IMR-90 (cell line): ENCODE measurements around the gene OTOGL. TPM values are rescaled to one million over a fixed set of nuclear protein-coding genes. Genes with fewer than 3 reads are reported as not detected.

Experiments
- ATAC-seq: fragments of 200-7000 bp; cut with Tn5 transposase; 2 replicates; pipeline ENCODE4 v1.9.1; 2020; ENCODE audit warnings: low read depth, mild to moderate bottlenecking, moderate library complexity
- BruUV-seq: library from RNA; stranded (reverse); fragments of 400-500 nt; replicated peaks from 2 replicates; lab custom pipeline; 2021; lab: Mats Ljungman, UMichigan
- CTCF ChIA-PET: fragments of 300-600 bp; formaldehyde crosslinking; extraction: SDS; loops from one replicate; lab custom pipeline; 2021; ENCODE audit warnings: antibody characterized with exemption; lab: Yijun Ruan, JAX
- POLR2A ChIA-PET: fragments of 300-600 bp; sonication (Branson Sonifier 250); formaldehyde crosslinking; loops from one replicate; lab custom pipeline; 2022; ENCODE audit warnings: antibody characterized with exemption; ENCODE audit not compliant: unreplicated experiment; lab: Charles Lee
- DNase-seq: peaks from one replicate; pipeline ENCODE4 v3.0.0; 2013
- H2AFZ ChIP-seq: replicated peaks from 2 replicates; pipeline ENCODE3; 2013; ENCODE audit warnings: low read length, mild to moderate bottlenecking; ENCODE audit not compliant: poor library complexity
- H2AK5ac ChIP-seq: 2 replicates; pipeline ENCODE4 v1.6.1; 2013; ENCODE audit warnings: low read depth, low read length, inconsistent platforms
- H2AK9ac ChIP-seq: replicated peaks from 2 replicates; pipeline ENCODE3; 2013; ENCODE audit warnings: mild to moderate bottlenecking, low read depth, low read length, moderate library complexity; ENCODE audit not compliant: poor library complexity
- H2BK120ac ChIP-seq: 2 replicates; pipeline ENCODE4 v1.6.1; 2013; ENCODE audit warnings: low read depth, low read length, inconsistent platforms
- H2BK15ac ChIP-seq: 3 replicates; pipeline ENCODE4 v1.6.1; 2013; ENCODE audit warnings: low read depth, low read length, inconsistent platforms
- H2BK20ac ChIP-seq: 2 replicates; pipeline ENCODE4 v1.6.1; 2013; ENCODE audit warnings: low read depth, mild to moderate bottlenecking, inconsistent platforms, low read length, moderate library complexity
- H2BK5ac ChIP-seq: 2 replicates; pipeline ENCODE4 v1.6.1; 2013; ENCODE audit warnings: mild to moderate bottlenecking, low read depth, low read length, inconsistent platforms; ENCODE audit not compliant: poor library complexity, severe bottlenecking
- H3K14ac ChIP-seq: replicated peaks from 2 replicates; pipeline ENCODE4 v1.6.1; 2013; ENCODE audit warnings: low read depth, low read length, inconsistent platforms
- H3K18ac ChIP-seq: 2 replicates; pipeline ENCODE4 v1.6.1; 2013; ENCODE audit warnings: low read depth, low read length, control low read depth
- H3K23ac ChIP-seq: 2 replicates; pipeline ENCODE4 v1.6.1; 2013; ENCODE audit warnings: low read depth, low read length, inconsistent platforms
- H3K27ac ChIP-seq: 2 replicates; pipeline ENCODE4 v1.5.1; 2013; ENCODE audit warnings: mild to moderate bottlenecking, control low read depth, low read length; ENCODE audit not compliant: insufficient read depth
- H3K27me3 ChIP-seq: 2 replicates; pipeline ENCODE4 v1.6.1; 2013; ENCODE audit warnings: low read length; ENCODE audit not compliant: control insufficient read depth, insufficient read depth
- H3K36me3 ChIP-seq: 2 replicates; pipeline ENCODE4 v1.6.1; 2013; ENCODE audit warnings: low read length, mixed read lengths; ENCODE audit not compliant: control insufficient read depth, insufficient read depth
- H3K4ac ChIP-seq: 2 replicates; pipeline ENCODE4 v1.6.1; 2013; ENCODE audit warnings: low read depth, low read length, inconsistent platforms
- H3K4me1 ChIP-seq: 2 replicates; pipeline ENCODE4 v1.6.1; 2013; ENCODE audit warnings: low read length, mixed read lengths; ENCODE audit not compliant: control insufficient read depth, insufficient read depth
- H3K4me2 ChIP-seq: 2 replicates; pipeline ENCODE4 v1.6.1; 2013; ENCODE audit warnings: low read depth, mild to moderate bottlenecking, control low read depth, low read length, moderate library complexity
- H3K4me3 ChIP-seq: 2 replicates; pipeline ENCODE4 v1.5.1; 2013; ENCODE audit warnings: low read depth, mild to moderate bottlenecking, control low read depth, low read length, moderate library complexity; ENCODE audit not compliant: insufficient read depth
- H3K56ac ChIP-seq: 2 replicates; pipeline ENCODE4 v1.6.1; 2013; ENCODE audit warnings: low read length, inconsistent platforms; ENCODE audit not compliant: insufficient read depth; ENCODE audit errors: extremely low read depth
- H3K79me1 ChIP-seq, 2 experiments: 2 replicates each; pipeline ENCODE4 v1.6.1; 2013; ENCODE audit warnings: low read length in 2 of 2, inconsistent platforms in 1 of 2, low read depth in 1 of 2
- H3K9ac ChIP-seq: 2 replicates; pipeline ENCODE4 v1.6.1; 2013; ENCODE audit warnings: low read depth, low read length, control low read depth
- H3K9me1 ChIP-seq: 2 replicates; pipeline ENCODE4 v1.6.1; 2013; ENCODE audit warnings: low read length, inconsistent platforms; ENCODE audit not compliant: insufficient read depth
- H3K9me3 ChIP-seq: 2 replicates; pipeline ENCODE4 v1.6.1; 2013; ENCODE audit warnings: low read length; ENCODE audit not compliant: control insufficient read depth, insufficient read depth
- H4K20me1 ChIP-seq: 2 replicates; pipeline ENCODE4 v1.6.1; 2013; ENCODE audit warnings: low read length, inconsistent platforms; ENCODE audit not compliant: insufficient read depth
- H4K5ac ChIP-seq: 2 replicates; pipeline ENCODE4 v1.6.1; 2013; ENCODE audit warnings: mild to moderate bottlenecking, low read depth, low read length, control low read depth
- H4K8ac ChIP-seq, 2 experiments: 2 replicates each; pipeline ENCODE4 v1.6.1; 2013; ENCODE audit warnings: low read depth in 2 of 2, low read length in 2 of 2, control low read depth in 1 of 2, inconsistent platforms in 1 of 2
- H4K91ac ChIP-seq: 2 replicates; pipeline ENCODE4 v1.6.1; 2013; ENCODE audit warnings: low read depth, low read length, inconsistent platforms; ENCODE audit not compliant: insufficient read depth
- BHLHE40 ChIP-seq: fragments of 150-350 bp; IDR thresholded peaks from 2 replicates; pipeline ENCODE4 v1.6.1; 2016; ENCODE audit warnings: mild to moderate bottlenecking, low read depth, low read length
- MAFK ChIP-seq: IDR thresholded peaks from 2 replicates; pipeline ENCODE4 v1.6.1; 2012; ENCODE audit warnings: low read depth, low read length, improper control_type of control experiment
- dilution Hi-C: fragments of 300-500 bp; cut with HindIII; formaldehyde crosslinking; loops from one replicate; pipeline ENCODE4 v1.14.3; 2018; ENCODE audit warnings: low sequenced_read_pairs; ENCODE audit not compliant: unreplicated experiment
- in situ Hi-C: fragments of 300-500 bp; cut with MboI; formaldehyde crosslinking; loops from 3 replicates; pipeline ENCODE4 v1.14.3; 2019; ENCODE audit warnings: low sequenced_read_pairs, inconsistent platforms, mixed read lengths
- intact Hi-C: fragments of 100-400 bp; cut with micrococcal nuclease; formaldehyde crosslinking; loops from 2 replicates; pipeline ENCODE4 v1.10.0; 2022
- polyA plus RNA-seq, 3 experiments: library from polyadenylated mRNA; depleted of rRNA; stranded (reverse); fragments of >200 nt; gene quantifications; 2 replicates each; pipeline ENCODE4 v1.2.3, GENCODE V29; 2012; ENCODE audit warnings: low replicate concordance in 1 of 3
- total RNA-seq: library from RNA; depleted of rRNA; stranded (reverse); fragments of >200 nt; gene quantifications from 2 replicates; pipeline ENCODE4 v1.2.3, GENCODE V29; 2012

OTOGL gene
- total and polyA plus RNA-seq, 2 of the 4 experiments (the other 2 are of a cell fraction): 0.10 to 0.18 TPM

DNA sequence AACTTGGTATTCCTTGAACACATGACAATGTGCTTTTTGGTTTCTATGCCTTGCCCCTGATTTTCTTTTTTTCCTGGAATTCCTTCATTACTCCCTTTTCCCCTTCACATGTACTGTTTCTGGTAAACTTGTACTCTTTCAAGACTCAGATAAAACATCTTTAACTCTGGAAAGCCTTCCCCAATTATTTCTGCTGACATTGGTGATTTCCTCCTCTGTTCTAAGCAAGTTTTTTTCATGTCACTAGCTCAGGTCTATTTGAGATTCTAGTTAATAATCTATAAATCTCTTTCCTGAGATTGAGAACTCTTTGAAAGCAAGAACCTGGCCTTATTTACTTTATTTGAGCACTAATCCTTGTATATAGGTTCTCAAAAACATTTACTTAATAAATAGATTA lies 320.7 kb downstream of the OTOGL start:
- Histone ChIP-seq H4K91ac (no peak overlapping the region), H3K9me3 (no peaks in the 10 kb centered on the region), H2BK120ac (no peak overlapping the region), H3K14ac (no peak overlapping the region), H2AFZ (no peak overlapping the region), H3K18ac (peak overlapping the region; percentile 87), H3K27me3 (no peaks in the 10 kb centered on the region), H2AK9ac (no peak overlapping the region), H2BK5ac (no peak overlapping the region), H3K4me3 (no peak overlapping the region), H3K27ac (no peak overlapping the region), H3K79me1 (no peaks in the 10 kb centered on the region), H2BK15ac (no peak overlapping the region), H3K9ac (no peak overlapping the region), H2BK20ac (peak overlapping the region; percentile 51; the same call in 1 of the 2 replicates), H3K56ac (no peak overlapping the region), H3K4me2 (no peak overlapping the region), H3K23ac (no peak overlapping the region), H4K5ac (peak overlapping the region; percentile 37; the same call in 1 of the 2 replicates), H3K4ac (no peak overlapping the region), H2AK5ac (no peak overlapping the region), H3K36me3 (no peaks in the 10 kb centered on the region), H3K4me1 (peaks cover 2% of the 10 kb centered on the region; the same call in 1 of the 2 replicates), H3K9me1 (no peaks in the 10 kb centered on the region), H4K8ac (peak overlapping the region in 1 of 2 experiments; percentile 9; a peak in 1 of 4 replicates), H4K20me1 (no peaks in the 10 kb centered on the region)
- no peak for DNase-seq
- TF ChIP-seq MAFK (peak; percentile 68), BHLHE40 (no peak)
- in situ Hi-C loops (loop anchor here (25.0 kb wide), 1 partner anchor 842 kb away; no protein-coding TSS in a partner anchor), dilution Hi-C loops (no loop called here), intact Hi-C loops (no loop called here)
- no TSS peak for BruUV-seq
- CTCF ChIA-PET: no interaction called here
- no peak for ATAC-seq
- POLR2A ChIA-PET: no interaction called here
